ENCODE results near the gene SPHKAP.
"Not testable (repeated sequence)": the region's sequence is repeated elsewhere in the genome, so short reads cannot be mapped to it uniquely, and the experiment has no call there.

Gene SPHKAP

DNA sequence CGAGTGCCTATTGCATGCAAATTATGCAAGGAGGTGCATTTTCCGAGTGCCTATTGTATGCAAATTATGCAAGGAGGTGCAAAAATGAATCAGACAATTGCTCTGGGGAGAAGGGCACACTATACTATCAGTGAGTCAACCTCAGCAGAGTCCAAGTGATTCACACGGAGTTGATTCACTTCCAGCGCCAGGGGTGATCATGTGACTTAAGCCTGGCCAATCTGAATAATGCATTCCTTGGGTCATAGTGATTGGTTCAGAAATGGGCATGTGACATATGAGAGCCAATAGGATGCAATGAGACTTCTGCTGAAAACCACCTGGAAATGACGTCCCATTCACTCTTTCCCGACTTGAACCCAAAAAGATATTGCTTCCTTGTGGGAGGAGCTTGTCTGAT lies 157.9 kb downstream of the SPHKAP start:
- no peak for DNase-seq (ENCODE audit: low read depth, low spot score)

DNA sequence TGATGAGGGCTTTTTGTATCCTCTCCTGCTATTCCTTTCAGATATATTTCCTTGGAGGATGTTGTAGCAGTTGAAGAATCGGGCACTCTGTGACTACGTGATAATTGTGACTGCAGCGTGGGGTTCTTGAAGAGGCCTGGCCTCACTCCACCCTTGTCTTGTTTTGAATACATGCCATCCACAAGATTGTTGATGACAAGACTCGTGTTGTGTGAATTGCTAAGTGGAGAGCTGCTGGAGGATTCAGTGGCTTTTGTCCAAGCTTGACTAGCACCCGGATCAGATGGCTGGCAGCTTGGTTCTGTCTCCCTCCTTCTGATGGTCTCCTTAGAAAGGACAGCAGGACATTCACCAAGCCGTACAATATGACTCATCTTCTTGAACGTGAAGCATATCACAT lies 163.2 kb downstream of the SPHKAP start:
- no peak for DNase-seq (ENCODE audit: low read depth, low spot score)

DNA sequence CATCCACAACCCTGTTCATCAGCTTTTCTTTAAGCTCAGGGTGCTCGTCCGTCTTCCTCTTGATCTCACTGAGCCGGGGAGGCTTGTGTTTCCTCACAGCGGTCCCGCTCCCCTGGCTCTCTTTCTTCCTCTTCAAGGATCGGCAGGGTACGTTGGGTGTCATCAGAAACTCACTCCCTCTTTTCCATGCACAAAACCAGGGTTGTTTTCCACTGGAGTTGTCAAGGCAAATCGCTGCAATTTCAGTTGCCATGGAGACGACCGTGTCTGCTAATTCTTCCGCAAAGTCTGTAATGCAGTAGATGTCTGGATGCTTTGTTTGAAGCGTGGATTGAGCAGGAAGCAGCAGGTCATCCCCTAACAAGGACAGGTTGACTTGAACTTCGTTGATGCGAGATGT lies 163.7 kb downstream of the SPHKAP start:
- no peak for DNase-seq (ENCODE audit: low read depth, low spot score)

DNA sequence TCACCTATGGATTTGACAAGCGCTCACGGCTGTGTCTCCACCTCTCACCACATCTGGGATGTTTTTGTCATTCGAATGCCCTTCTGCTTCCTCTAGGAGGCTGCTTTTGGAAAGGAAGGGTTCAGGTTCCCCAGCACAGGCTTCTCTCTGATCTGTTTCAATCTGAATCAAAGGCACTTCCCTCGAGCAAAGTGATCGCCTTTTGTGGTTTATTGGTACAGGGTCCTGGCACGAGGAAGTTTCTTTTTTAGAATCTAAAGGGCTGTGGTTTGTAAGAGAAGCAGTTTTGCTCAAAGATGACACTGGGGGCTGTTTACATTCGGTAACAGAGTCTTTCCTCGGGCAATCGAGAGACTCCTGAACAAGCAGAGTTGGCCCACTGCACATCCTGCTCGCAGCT lies 165.1 kb downstream of the SPHKAP start:
- DNase-seq (ENCODE audit: low read depth, low spot score), result no peak

DNA sequence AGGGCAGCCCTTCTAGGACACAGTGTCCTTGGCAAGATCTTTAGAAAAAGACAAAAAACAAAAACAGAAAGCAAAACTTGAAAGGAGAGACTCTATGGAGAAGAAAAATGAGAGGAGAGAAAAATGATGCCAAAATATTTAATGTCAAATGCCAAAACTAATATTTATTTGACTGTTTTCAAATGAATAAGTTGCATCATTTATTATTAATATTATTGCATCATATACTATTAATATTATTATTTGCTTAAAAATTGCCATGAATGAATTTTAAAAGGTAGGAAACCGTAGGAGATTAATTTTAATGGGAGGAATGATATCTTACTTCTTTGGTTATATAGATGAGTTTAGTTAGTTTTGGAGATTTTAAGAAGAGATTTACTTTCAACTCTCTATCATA lies 165.7 kb downstream of the SPHKAP start:
- DNase-seq (ENCODE audit: low read depth, low spot score), result no peak

GRCh38 chr2:227996366-227996765 lies 185.1 kb downstream of the SPHKAP start:
- DNase-seq (ENCODE audit: low read depth, low spot score), result no peak

GRCh38 chr2:227990937-227991336 lies 190.6 kb downstream of the SPHKAP start:
- DNase-seq (ENCODE audit: low read depth, low spot score), result no peak

GRCh38 chr2:227973241-227973640 lies 208.2 kb downstream of the SPHKAP start:
- no peak for DNase-seq (ENCODE audit: low read depth, low spot score)

DNA sequence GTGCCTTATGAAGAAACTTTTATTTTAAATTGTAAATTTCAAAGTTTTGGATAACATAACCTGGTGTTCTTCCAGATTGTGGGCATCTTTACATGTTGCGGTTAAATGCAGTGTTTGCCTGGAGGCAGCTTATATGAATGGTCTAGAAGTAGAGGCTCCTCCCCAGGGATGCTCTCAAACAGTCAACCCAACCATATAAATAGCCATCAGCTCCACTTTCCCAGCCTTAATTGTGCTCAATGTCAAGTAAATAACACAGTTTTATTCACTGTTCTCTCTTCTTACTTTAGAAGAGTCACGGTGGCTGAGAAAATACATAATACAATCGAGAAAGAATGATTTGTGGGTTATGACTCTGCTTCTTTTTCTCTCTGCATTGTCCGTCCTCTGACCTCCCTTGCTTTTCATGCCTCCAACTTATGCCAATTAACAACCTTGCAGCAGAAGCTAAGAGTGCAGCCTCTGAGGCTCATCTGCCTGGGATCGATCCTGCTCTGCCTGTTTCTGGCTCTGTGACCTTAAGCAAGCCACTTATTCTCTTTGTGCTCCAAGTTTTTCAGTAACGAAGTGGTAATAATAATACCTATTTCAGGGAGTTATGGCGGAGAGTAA lies 209.8 kb downstream of the SPHKAP start:
- DNase-seq (ENCODE audit: low read depth, low spot score), result no peak

- DNase-seq (ENCODE audit: low read depth, low spot score), result no peak
Measured at GRCh38 chr2:227960317-227960716, 221.2 kb downstream of the SPHKAP start.

GRCh38 chr2:227942965-227943364 lies 238.5 kb downstream of the SPHKAP start:
- no peak for DNase-seq (ENCODE audit: low read depth, low spot score)

- DNase-seq (ENCODE audit: low read depth, low spot score), result no peak
Measured at GRCh38 chr2:227942021-227942420, 239.5 kb downstream of the SPHKAP start.

GRCh38 chr2:227939271-227940027 lies 242.0 kb downstream of the SPHKAP start:
- DNase-seq (ENCODE audit: low read depth, low spot score), result peak; percentile 17

DNA sequence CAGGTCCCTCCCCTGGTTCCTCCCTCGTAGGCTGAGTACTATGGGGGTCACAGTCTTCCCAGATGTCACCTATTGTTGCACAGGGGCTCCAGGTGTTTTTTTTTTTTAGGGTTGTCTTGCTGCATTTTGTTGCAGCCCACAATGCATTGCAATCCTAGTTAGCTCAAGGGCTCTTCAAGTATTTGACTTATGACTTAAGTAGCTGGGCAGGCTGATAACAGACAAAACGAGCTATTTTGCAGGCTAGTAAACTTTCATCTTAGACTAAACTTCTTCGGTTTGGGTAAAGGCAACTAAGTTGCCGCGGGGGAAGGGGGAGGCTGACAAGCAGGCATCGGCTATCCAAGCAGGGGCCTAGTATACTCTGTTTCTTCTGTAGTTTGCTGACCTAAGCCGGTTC lies 245.2 kb downstream of the SPHKAP start:
- not testable (repeated sequence) for DNase-seq (ENCODE audit: low read depth, low spot score)

- no peak for DNase-seq (ENCODE audit: low read depth, low spot score)
Measured at GRCh38 chr2:227933884-227934283, 247.6 kb downstream of the SPHKAP start.

DNA sequence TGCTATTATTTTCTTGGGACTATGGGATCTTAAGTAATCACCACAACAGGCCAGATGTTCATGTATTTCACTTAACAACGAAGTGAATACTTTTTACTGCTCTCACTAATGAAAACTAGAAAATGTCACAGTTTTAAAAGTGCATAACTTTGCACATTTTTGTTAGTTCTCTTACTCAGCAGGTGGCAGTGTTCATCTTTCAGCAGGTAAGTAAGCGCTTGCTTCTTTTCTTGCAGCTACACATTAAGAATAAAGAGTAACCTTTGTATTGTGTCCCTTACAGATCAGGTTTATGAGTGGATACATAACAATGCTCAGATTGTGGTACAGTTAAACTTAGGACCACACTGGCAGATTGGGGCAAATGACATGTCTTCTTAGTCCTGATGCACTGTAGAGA lies 249.1 kb downstream of the SPHKAP start:
- DNase-seq (ENCODE audit: low read depth, low spot score), result no peak

GRCh38 chr2:227932001-227932400 lies 249.5 kb downstream of the SPHKAP start:
- DNase-seq (ENCODE audit: low read depth, low spot score), result no peak

Data from iPS DF 19.7 (cell line).